ENCODE data around the gene GASK1A.

DNA sequence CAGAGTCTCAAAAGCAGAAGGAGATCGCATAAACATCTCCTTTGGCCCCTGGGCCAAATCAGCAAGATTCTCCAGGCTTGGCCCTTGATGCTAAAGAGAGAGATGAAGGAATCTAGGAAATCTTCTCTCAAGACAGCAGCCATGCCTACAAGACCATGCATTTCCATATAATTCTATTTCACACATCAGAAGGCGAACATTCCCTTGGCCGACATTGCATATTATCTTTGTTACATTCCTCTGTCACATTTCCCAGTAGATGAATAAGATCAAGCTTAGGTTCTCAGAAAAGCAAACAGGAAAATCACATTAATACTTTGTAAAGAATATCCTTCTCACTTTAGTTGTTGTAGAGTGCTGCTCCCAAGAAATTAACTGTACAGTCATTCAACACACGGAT is 21.3 kb downstream of the GASK1A start:
- TF ChIP-seq, protein P1, sequence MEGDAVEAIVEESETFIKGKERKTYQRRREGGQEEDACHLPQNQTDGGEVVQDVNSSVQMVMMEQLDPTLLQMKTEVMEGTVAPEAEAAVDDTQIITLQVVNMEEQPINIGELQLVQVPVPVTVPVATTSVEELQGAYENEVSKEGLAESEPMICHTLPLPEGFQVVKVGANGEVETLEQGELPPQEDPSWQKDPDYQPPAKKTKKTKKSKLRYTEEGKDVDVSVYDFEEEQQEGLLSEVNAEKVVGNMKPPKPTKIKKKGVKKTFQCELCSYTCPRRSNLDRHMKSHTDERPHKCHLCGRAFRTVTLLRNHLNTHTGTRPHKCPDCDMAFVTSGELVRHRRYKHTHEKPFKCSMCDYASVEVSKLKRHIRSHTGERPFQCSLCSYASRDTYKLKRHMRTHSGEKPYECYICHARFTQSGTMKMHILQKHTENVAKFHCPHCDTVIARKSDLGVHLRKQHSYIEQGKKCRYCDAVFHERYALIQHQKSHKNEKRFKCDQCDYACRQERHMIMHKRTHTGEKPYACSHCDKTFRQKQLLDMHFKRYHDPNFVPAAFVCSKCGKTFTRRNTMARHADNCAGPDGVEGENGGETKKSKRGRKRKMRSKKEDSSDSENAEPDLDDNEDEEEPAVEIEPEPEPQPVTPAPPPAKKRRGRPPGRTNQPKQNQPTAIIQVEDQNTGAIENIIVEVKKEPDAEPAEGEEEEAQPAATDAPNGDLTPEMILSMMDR (conservative IDR thresholded peaks at IDR 0.05 in 1 of 2, IDR thresholded peaks at IDR 0.05 in 1 of 2; ENCODE audit: extremely low read depth in 1 of 2, insufficient read depth in 1 of 2, low read depth in 1 of 2, low read length in 2 of 2) = no peak
- no peak for TF ChIP-seq EZH2 (IDR thresholded peaks at IDR 0.05; ENCODE audit: borderline replicate concordance, low read length)

Data from mammary epithelial cell (primary cell).